DMS 273 treated with DMSO at 0.1 percent for 48 hours (cell line): ENCODE results near the gene CARF.
"Not testable (repeated sequence)": the region's sequence is repeated elsewhere in the genome, so short reads cannot be mapped to it uniquely, and the experiment has no call there.

ENCODE experiments used
- DNase-seq: peaks from one replicate; lab custom pipeline; 2025; lab: John Stamatoyannopoulos, UW

CARF gene

GRCh38 chr2:202911512-202912341, at the start of gene CARF, which contains the start of gene WDR12:
Gene CARF, plus strand, starts transcription at chr2:202912275. Its CDS starts 29,628 bp downstream, at chr2:202941903.
Gene WDR12, minus strand, starts transcription at chr2:202911673. Its CDS starts 197 bp downstream, at chr2:202911476.
- peak; percentile 96 for DNase-seq

- peak; percentile 48 for DNase-seq
Observed at GRCh38 chr2:202870431-202871299, 41.4 kb upstream of the CARF start.

DNA sequence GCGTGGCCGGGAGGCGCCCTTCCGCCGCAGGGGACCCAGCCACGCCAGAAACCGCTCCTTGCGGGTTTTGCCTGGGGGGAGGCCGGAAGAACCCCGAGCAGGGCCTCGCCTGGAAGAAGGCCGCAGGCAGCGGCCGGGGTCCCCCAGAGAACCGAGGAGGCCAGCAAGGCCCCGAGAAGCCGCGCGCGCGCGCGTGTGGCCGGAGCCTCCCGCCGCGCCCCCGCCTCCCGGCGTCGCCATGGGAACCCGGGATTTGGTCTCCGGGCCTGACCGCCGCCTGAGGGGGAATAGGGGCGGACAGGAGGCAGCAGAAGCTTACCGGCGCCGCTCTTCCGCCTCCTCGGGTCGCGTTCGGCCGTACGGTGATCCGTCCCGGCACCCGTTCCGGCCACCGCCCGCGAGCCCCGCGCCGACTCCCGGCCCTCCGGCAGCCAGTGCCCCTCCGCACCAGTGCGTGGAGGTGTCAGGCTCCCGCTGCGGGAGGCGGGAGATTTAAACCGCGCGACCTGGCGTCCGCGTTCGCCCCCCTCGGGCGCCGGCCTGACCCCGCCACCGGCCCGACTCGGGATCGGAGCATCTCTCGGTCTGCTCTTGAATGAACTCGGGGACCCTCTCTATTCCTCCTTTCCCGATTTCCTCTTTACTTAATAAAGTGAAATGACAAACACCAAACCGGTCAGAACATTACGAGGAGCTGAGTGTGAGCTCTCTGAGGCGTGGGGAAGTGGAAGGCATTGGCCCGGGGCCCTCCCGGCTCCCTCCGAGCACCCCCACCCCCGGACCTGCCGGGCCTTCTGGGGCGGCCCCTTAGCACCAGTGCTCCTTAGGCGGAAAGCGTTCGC, 40.6 kb upstream of the CARF start, which contains the start of gene ICA1L:
Gene ICA1L (minus strand): TSS at position 467 of the 842 bp plus-strand sequence. CDS start 42,757 bp downstream, outside the sequence.
- peak; percentile 30 for DNase-seq

GRCh38 chr2:202877699-202878098, 34.4 kb upstream of the CARF start:
- DNase-seq: no peak

GRCh38 chr2:202881570-202881969, 30.5 kb upstream of the CARF start:
- no peak for DNase-seq

- no peak for DNase-seq
Observed at GRCh38 chr2:202883987-202884675, 27.9 kb upstream of the CARF start.

- DNase-seq: no peak
Observed at GRCh38 chr2:202885190-202885589, 26.9 kb upstream of the CARF start.

- not testable (repeated sequence) for DNase-seq
Observed at GRCh38 chr2:202905507-202905906, 6.6 kb upstream of the CARF start.

DNA sequence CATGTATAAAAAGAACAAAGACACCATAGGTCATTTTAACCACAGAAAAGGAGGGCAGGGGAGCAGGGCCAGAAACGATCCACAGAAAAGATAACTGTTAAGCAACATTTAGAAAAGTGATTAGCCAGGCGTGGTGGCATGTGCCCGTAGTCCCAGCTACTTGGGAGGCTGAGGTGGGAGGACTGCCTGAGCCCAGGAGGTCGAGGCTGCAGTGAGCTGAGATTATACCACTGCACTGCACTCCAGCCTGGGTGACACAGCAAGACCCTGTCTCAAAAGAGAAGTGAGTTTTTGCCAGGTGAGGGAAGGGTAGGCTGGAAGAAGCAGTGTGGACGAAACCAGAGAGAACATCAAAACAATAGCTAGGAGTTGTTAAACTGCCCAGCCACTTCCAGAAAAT, 3.9 kb upstream of the CARF start:
- DNase-seq: no peak

DNA sequence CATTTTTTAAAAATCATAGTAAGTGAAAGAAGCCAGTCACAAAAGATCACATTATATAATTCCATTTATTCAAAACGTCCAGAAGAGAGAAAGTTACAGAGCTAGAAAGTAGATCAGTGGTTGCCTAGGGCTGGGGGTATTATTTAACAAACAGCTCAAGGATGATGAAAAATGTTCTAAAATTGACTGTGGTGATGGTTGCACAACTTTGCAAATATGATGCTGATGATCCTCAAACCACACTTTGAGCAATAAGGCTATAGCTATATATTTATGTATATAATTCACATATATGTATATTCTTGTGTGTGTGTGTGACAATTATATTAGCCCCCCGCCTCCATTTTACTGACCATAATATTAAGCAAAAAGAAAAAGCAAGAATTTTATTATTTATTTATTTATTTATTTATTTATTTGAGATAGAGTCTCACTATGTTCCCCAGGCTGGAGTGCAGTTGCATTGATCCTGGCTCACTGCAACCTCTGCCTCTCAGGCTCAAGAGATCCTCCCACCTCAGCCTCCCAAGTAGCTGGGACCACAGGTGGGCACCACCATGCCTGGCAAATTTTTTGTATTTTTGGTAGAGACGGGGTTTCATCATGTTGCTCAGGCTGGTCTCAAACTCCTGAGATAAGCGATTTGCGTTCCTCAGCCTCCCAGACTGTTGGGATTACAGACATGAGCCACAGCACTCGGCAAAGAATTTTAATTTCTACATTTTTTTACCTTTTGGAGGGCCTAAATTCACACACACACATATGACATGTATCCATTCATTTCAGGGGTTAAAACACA, 2.5 kb upstream of the CARF start:
- DNase-seq: no peak

GRCh38 chr2:202910250-202910649, 1.8 kb upstream of the CARF start:
- not testable (repeated sequence) for DNase-seq

GRCh38 chr2:202910698-202911097, 1.4 kb upstream of the CARF start:
- DNase-seq: no peak

- no peak for DNase-seq
Observed at GRCh38 chr2:202911203-202911511, 918 bp upstream of the CARF start.

GRCh38 chr2:202912342-202913201, 497 bp downstream of the CARF start:
- not testable (repeated sequence) for DNase-seq

GRCh38 chr2:202918860-202919259, 6.8 kb downstream of the CARF start:
- no peak for DNase-seq

DNA sequence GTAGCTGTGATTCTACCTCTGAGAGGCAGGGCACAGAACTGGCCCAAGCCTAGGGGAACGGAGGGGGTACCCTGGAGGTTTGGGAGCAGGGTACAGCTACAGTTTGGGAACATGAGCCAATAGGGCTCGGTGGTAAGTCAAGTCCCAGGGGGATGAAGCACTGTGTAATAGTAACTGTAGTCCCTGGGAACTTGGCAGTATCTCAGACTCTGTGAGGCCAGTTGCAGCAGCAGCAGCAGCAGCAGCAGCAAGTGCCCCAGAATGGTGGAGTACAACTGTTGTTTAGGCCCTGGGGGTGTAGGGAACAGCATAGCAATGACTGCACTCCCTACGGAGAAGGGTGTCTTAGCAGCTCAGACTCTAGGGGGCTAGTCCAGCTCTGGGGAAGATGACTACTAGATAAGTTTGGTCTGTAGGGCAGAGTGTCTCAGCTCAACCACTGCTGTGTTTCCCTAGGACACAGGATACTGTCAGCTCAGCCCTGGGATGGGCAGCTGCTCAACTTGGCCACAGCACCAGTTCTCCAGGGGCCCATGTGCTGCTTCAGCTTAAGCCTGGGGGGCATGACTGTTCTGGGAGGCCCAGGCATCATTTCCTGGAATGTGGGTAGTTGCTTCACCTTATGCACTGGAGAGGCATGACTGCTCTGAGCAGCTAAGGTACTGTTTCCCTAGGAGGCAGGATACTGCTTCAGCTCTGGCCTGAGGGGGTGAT, 20.5 kb downstream of the CARF start:
- DNase-seq: no peak

- DNase-seq: no peak
Observed at GRCh38 chr2:202933139-202933510, 21.1 kb downstream of the CARF start.

DNA sequence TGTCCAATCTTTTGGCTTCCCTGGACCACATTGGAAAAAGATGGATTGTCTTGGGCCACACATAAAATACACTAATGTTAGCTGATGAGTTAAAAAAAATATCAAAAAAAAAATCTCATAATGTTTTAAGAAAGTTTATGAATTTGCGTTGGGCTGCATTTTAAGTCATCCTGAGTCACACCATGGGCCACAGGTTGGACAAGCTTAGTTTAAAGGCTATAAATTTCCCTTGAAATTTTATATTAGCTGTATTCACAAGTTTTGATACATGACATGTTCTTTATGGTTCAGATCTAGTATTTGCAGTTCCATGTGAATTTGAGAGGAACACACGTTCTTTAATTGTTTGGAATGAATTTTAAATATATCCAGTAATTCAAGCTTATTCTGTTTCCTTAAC, 21.9 kb downstream of the CARF start:
- DNase-seq: no peak

- DNase-seq: no peak
Observed at GRCh38 chr2:202934456-202934855, 22.4 kb downstream of the CARF start.
